Measurements from ENCODE around the gene B3GAT1.

GRCh38 chr11:134443246-134443645 lies 31.2 kb upstream of the B3GAT1 start:
- no peak for TF ChIP-seq CTCF (IDR thresholded peaks at IDR 0.05)
- TF ChIP-seq POLR2A (IDR thresholded peaks at IDR 0.05), result no peak
